ENCODE results near the gene GNAZ. TPM values are rescaled to one million over a fixed set of nuclear protein-coding genes. Genes with fewer than 3 reads are reported as not detected.

The GNAZ gene
- total RNA-seq, 2 experiments from 2014 or later = 0.35 to 0.37 TPM

- no peak overlapping the region for H3K4me3 Mint-ChIP-seq
- H3K27me3 Mint-ChIP-seq = no peaks in the 10 kb centered on the region
- CTCF ChIA-PET = interaction anchor here (2.0 kb wide), 1 partner anchor 10 kb away, joined by 4 read pairs; no protein-coding TSS in a partner anchor
- H3K9me3 Mint-ChIP-seq = peaks cover 3% of the 10 kb centered on the region
- peaks cover 6% of the 10 kb centered on the region for H3K36me3 Mint-ChIP-seq (ENCODE audit: low read depth)
- DNase-seq = no peak
- POLR2A ChIA-PET = no interaction called here
- H3K27ac Mint-ChIP-seq = no peak overlapping the region
- H3K4me1 Mint-ChIP-seq = peaks cover 18% of the 10 kb centered on the region
Observed at GRCh38 chr22:23115825-23116494, 45.6 kb downstream of the GNAZ start.

GRCh38 chr22:23116506-23117263 is 46.4 kb downstream of the GNAZ start:
- no peak overlapping the region for H3K4me3 Mint-ChIP-seq
- ChIA-PET CTCF (interaction anchor here (2.0 kb wide), 1 partner anchor 11 kb away, joined by 4 read pairs; no protein-coding TSS in a partner anchor), POLR2A (no interaction called here)
- no peak for DNase-seq
- peaks cover 3% of the 10 kb centered on the region for H3K9me3 Mint-ChIP-seq
- peaks cover 6% of the 10 kb centered on the region for H3K36me3 Mint-ChIP-seq (ENCODE audit: low read depth)
- no peak overlapping the region for H3K27ac Mint-ChIP-seq
- H3K27me3 Mint-ChIP-seq = no peaks in the 10 kb centered on the region
- H3K4me1 Mint-ChIP-seq = peaks cover 18% of the 10 kb centered on the region

GRCh38 chr22:23117275-23117674 is 47.0 kb downstream of the GNAZ start:
- peaks cover 6% of the 10 kb centered on the region for H3K36me3 Mint-ChIP-seq (ENCODE audit: low read depth)
- ChIA-PET CTCF (interaction anchor here (0.7 to 2.0 kb wide), 2 partner anchors 12 to 52 kb away, joined by 3 to 4 read pairs; no protein-coding TSS in a partner anchor), POLR2A (no interaction called here)
- no peak overlapping the region for H3K27ac Mint-ChIP-seq
- no peaks in the 10 kb centered on the region for H3K27me3 Mint-ChIP-seq
- DNase-seq = no peak
- H3K4me1 Mint-ChIP-seq = peaks cover 18% of the 10 kb centered on the region
- H3K4me3 Mint-ChIP-seq = no peak overlapping the region
- H3K9me3 Mint-ChIP-seq = peaks cover 3% of the 10 kb centered on the region

GRCh38 chr22:23117891-23118646 is 47.8 kb downstream of the GNAZ start:
- POLR2A ChIA-PET = no interaction called here
- H3K27ac Mint-ChIP-seq = no peak overlapping the region
- H3K36me3 Mint-ChIP-seq (ENCODE audit: low read depth) = peaks cover 6% of the 10 kb centered on the region

DNA sequence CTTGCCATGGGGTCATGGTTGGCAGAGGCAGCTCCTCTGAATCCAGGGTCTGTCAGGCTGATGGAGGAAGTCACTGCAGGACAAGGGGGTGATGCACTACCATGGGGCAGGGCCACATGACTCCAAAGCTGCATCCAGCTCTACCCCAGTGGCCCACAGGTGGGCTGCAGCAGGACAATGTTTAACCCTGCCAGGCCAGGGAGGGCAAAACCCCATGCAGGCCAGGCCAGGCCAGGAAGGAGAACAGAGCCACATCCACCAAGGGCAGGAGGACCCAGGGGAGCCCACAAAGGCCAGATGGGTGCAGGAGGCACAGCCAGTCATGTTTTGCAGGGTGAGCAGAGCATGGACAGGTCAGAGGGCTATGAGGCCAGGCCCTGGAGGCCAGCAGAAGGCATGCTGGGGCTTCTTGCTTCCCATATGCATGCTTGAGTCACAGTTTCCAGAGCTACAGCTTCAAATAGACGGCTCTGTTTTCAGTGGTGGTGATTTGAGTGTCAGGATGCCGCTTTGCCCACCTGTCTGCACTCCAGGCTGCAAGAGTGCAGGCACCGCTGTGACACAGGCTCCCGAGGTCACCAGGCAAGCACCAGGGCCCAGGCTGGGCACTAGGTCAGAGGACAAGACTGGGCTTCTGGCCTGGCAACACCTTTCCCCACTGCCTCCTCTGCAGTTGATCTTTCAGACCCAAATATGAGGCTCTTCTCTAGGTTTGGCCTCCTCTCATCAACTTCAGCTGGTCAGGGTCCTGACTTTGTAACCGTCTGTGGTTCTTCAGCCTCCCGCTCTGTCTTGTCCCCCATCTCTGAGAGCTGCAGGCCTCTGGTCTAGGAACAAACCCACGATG is 48.6 kb downstream of the GNAZ start:
- Mint-ChIP-seq H3K4me3 (no peak overlapping the region), H3K9me3 (peaks cover 3% of the 10 kb centered on the region), H3K4me1 (peaks cover 18% of the 10 kb centered on the region), H3K36me3 (ENCODE audit: low read depth) (peaks cover 6% of the 10 kb centered on the region), H3K27me3 (no peaks in the 10 kb centered on the region), H3K27ac (peak overlapping the region; percentile 84)
- no peak for DNase-seq
- CTCF ChIA-PET = interaction anchor here (0.6 to 1.8 kb wide), 6 partner anchors 10 to 391 kb away, joined by 3 to 4 read pairs (median 3); partner anchors contain the start of gene RSPH14
- POLR2A ChIA-PET = interaction anchor here (0.8 kb wide), 1 partner anchor 259 kb away, joined by 4 read pairs; no protein-coding TSS in a partner anchor

More at GRCh38 chr22:23117891-23118646, 47.8 kb downstream of the GNAZ start:
- Mint-ChIP-seq H3K27me3 (no peaks in the 10 kb centered on the region), H3K9me3 (peaks cover 3% of the 10 kb centered on the region), H3K4me3 (no peak overlapping the region), H3K4me1 (peaks cover 18% of the 10 kb centered on the region)
- no peak for DNase-seq
- CTCF ChIA-PET = interaction anchor here (0.7 to 2.0 kb wide), 3 partner anchors 9 to 51 kb away, joined by 3 to 4 read pairs (median 4); no protein-coding TSS in a partner anchor

DNA sequence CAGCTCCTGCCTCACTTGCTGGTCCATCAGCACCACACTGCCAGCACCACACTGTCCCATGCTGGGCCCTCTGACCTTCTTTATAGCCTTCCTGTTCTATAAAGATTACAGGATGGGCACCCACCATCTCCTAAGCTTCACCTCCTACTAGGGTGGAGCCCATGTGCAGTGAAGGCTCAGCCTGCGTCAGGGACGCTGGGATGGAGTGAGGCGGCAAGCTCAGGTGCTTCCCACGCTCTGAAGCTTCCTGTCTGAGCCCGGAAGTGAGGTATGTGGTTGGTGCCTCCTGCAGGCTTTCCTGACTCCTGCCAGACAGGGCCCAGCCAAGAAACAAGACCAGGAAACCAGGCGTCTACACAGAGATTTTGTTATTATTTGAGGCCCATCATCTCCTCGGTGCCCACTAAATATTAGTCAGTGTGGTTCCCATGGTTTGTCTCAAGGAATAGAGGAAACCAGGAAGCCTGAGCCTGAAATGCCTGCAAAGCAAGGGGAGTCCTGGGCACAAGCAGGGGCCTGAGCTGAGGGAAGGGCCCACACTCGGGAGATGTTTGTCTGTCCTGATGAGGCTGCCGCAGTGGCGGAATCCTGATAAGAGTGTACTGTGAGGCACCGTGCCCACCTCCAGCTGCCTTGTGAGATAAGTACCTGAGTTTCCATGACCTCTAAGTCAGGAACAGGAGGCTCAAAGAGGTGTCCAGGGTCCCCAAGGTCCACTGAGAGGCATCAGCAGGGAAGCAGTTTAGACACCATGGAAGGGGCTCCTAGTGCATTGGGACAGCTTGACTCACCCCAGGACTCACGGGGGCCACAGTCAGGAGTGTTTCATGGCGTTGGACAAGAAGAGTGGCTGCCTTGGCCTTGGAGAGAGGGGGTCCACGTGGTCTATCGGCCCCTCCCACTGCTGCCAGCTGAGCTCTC is 49.4 kb downstream of the GNAZ start:
- peaks cover 18% of the 10 kb centered on the region for H3K4me1 Mint-ChIP-seq
- H3K27me3 Mint-ChIP-seq = no peaks in the 10 kb centered on the region
- ChIA-PET POLR2A (interaction anchor here (0.8 kb wide), 1 partner anchor 258 kb away, joined by 4 read pairs; no protein-coding TSS in a partner anchor), CTCF (interaction anchor here (0.6 to 1.8 kb wide), 8 partner anchors 9 to 390 kb away, joined by 3 to 4 read pairs (median 3); partner anchors contain the start of gene RSPH14)
- H3K36me3 Mint-ChIP-seq (ENCODE audit: low read depth) = peaks cover 6% of the 10 kb centered on the region
- DNase-seq = peak; percentile 52
- peaks cover 3% of the 10 kb centered on the region for H3K9me3 Mint-ChIP-seq
- H3K27ac Mint-ChIP-seq = peak overlapping the region; percentile 84
- H3K4me3 Mint-ChIP-seq = no peak overlapping the region

DNA sequence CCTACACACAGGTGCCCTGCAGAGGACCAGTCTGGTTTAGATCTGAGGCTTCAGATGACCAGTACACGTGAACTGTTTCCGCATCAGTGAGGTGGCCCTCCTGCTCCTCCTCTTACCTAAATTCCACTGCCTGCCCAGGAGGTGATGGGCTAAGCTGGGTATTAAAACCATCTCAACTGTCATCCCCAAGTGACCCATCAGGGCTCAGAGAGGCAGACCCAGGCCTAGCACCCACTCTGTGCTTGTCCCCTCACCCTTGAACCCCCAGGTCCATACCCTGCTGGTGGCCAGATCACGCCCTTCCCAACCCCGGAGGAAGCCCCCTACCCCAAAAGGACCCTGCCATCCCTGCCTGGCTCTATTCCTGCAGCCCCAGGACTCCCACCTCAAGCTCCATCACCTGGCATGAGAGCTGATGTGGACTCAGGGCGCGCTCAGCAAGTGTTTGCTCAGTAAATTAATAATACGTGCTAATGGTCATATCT is 50.1 kb downstream of the GNAZ start:
- Mint-ChIP-seq H3K4me1 (peaks cover 18% of the 10 kb centered on the region), H3K27ac (peak overlapping the region; percentile 84), H3K36me3 (ENCODE audit: low read depth) (peaks cover 6% of the 10 kb centered on the region), H3K27me3 (no peaks in the 10 kb centered on the region), H3K4me3 (no peak overlapping the region), H3K9me3 (peaks cover 3% of the 10 kb centered on the region)
- DNase-seq = no peak
- ChIA-PET CTCF (interaction anchor here (0.6 to 1.4 kb wide), 6 partner anchors 9 to 162 kb away, joined by 3 read pairs; partner anchors contain the start of gene RSPH14), POLR2A (no interaction called here)

DNA sequence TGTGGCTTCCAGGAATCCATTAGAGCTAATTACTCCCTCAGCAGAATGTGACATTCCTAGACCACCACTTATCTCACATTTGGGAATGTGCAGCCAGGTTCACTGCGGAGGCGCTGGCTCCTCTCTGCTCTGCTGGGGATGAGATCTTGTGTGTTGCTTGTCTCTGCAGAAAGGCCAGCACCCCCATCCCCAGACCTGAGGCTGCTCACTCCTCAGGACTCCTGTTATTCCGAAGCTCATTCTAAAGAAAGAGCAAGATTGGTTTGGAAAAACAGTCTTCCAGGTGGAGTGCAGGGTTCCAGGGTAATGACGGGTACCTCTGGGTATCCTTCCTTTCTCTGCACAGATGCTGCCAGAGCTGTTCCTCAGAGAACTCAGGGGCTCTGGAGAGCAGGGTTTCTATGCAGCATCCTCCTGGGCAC is 50.7 kb downstream of the GNAZ start:
- Mint-ChIP-seq H3K27ac (no peak overlapping the region), H3K27me3 (no peaks in the 10 kb centered on the region), H3K36me3 (ENCODE audit: low read depth) (peaks cover 6% of the 10 kb centered on the region), H3K4me3 (no peak overlapping the region), H3K9me3 (peaks cover 3% of the 10 kb centered on the region), H3K4me1 (peaks cover 18% of the 10 kb centered on the region)
- DNase-seq = no peak
- POLR2A ChIA-PET = no interaction called here
- CTCF ChIA-PET = no interaction called here

GRCh38 chr22:23121424-23121823 is 51.1 kb downstream of the GNAZ start:
- H3K27me3 Mint-ChIP-seq = no peaks in the 10 kb centered on the region
- DNase-seq = no peak
- H3K4me3 Mint-ChIP-seq = no peak overlapping the region
- peak overlapping the region; percentile 13 for H3K27ac Mint-ChIP-seq
- H3K4me1 Mint-ChIP-seq = peaks cover 18% of the 10 kb centered on the region
- ChIA-PET POLR2A (interaction anchor here (0.6 kb wide), 1 partner anchor 17 kb away, joined by 3 read pairs; no protein-coding TSS in a partner anchor), CTCF (no interaction called here)
- peaks cover 3% of the 10 kb centered on the region for H3K9me3 Mint-ChIP-seq
- H3K36me3 Mint-ChIP-seq (ENCODE audit: low read depth) = peaks cover 6% of the 10 kb centered on the region

DNA sequence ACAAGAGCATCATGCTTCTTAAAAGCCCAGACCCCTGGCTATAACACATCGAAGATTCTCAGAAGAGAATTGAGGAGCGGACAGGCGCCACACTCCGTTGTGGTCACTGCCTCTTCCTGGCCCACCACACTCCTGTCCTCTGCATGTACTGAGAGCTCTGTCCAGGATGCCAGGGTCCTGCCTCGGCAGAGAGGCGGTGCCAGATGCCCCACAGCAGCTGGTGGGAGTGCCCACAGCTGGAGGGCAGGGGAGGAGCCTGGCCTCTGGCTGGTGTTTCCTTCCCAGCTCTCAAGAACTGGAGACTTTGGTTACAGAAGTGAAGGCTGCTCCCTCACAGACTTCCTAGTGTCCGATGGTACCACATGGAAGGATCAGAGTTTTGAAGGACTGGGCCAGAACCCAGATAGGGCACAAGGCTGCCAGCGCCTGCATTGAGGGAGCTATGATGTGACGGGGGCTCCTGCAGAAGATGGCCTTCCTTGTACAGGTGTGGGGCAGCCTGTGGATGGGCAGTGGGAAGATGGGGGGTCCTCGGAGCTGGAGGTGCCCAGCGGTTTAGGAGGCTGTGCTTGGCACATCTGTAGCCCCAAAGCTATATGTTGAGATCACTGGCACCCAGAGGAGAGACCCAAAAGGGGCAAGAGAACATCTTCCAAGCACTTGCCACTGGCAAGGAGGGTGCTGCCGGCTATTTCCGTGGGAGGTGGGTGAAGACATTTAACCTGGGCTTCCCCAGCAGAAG is 52.1 kb downstream of the GNAZ start:
- Mint-ChIP-seq H3K27ac (no peak overlapping the region), H3K4me3 (no peak overlapping the region), H3K36me3 (ENCODE audit: low read depth) (peaks cover 6% of the 10 kb centered on the region), H3K4me1 (peaks cover 18% of the 10 kb centered on the region), H3K9me3 (peaks cover 3% of the 10 kb centered on the region), H3K27me3 (no peaks in the 10 kb centered on the region)
- DNase-seq = no peak
- CTCF ChIA-PET = interaction anchor here (0.5 to 1.2 kb wide), 2 partner anchors 23 to 51 kb away, joined by 3 read pairs; partner anchors contain the start of gene RAB36
- POLR2A ChIA-PET = no interaction called here
